ENCODE measurements around the gene EPOP.
"Not testable (repeated sequence)": the region's sequence is repeated elsewhere in the genome, so short reads cannot be mapped to it uniquely, and the experiment has no call there.

The EPOP gene

GRCh38 chr17:38637951-38638350, 36.8 kb downstream of the EPOP start:
- no peak for DNase-seq

DNA sequence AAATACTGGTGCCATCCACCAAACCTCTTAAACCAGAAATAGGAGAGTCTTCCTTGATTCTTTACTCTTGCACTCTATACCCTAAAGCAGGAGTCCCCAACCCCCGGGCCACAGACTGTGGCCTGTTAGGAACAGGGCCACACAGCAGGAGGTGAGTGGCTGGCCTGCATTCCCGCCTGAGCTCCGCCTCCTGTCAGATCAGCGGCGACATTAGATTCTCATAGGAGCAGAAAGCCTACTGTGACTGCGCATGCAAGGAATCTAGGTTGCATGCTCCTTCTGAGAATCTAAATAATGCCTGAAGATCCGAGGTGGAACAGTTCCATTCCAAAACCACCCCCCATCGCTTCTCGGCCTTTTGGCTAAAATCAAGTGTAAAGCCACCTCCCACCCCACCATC, 38.7 kb downstream of the EPOP start:
- no peak for DNase-seq

DNA sequence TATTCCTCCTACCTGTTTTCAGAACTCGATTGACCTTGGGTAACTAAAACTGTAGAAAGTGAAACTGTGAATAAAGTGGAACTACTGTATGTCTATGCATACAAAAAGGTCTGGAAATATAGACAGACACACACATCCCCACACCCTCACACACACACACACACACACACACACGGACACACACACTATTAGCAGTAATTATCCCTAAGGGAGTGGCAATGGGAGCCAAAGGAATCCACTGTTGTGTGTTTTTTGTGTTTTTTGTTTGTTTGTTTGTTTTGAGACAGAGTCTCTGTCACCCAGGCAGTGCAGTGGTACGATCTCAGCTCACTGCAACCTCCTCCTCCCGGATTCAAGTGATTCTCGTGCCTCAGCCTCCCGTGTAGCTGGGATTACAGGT, 42.4 kb downstream of the EPOP start:
- no peak for DNase-seq

DNA sequence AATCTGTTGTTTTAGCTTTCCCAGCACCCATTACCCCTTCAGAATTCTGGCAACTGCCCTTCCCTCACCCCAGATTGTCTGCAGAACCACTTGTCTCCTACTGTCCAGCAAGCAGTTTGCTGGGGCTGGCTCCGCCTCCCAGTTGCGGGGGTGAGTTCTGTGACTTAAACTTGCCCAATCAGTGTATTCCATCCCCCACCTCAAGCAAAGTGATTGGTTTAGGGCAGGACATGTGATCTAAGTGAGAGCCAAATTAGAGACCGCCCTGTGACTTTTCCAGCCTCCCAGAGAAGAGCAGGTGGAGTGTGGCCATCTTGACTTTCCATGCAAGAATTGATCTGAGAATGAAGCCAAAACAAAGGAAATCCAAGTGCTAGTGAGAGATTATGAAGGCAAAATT, 46.3 kb downstream of the EPOP start:
- DNase-seq = no peak

DNA sequence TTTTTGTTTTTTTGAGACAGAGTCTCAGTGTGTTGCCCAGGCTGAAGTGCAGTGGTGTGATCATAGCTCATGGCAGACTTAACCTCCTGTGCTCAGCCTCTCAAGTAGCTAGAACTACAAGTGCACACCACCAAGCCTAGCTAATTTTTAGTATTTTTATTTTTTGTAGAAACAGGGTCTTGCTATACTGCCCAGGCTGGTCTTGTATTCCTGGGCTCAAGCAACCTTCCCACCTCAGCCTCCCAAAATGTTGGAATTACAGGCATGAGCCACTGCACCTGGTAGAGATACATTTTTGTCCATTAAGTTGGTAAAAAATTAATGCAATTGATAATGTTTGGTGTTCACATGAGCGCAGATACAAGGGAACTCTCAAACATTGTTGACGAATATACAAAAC, 46.8 kb downstream of the EPOP start:
- no peak for DNase-seq

- not testable (repeated sequence) for DNase-seq
Observed at GRCh38 chr17:38626606-38627226, 48.0 kb downstream of the EPOP start.

GRCh38 chr17:38625482-38625881, 49.3 kb downstream of the EPOP start:
- no peak for DNase-seq

DNA sequence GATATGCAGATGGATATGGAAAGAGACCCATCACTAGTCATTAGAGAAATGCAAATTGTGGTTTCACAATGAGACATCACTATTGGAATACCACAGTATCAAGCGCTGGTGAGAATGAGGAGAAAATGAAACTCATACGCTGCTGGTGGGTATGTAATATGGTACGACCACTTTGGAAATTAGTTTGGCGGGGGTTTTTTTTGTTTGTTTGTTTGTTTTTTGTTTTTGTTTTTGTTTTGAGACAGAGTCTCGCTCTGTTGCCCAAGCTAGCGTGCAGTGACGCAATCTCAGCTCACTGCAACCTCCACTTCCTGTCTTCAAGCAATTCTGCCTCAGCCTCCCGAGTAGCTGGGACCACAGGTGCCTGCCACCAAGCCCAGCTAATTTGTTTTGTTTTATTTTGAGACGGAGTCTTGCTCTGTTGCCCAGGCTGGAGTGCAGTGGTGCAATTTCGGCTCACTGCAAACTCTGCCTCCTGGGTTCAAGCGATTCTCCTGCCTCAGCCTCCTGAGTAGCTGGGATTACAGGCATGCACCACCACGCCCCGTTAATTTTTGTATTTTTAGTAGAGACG, 49.9 kb downstream of the EPOP start:
- DNase-seq = not testable (repeated sequence)

Measured in stimulated activated CD4-positive, alpha-beta T cell treated with anti-CD3 and anti-CD28 coated beads, Interleukin-4, amount 100 ng/mL, for 4 hours (primary cell).